NCI-H2196 treated with DMSO at 0.1 percent for 48 hours (cell line): ENCODE data around the gene GOLGA3.
"Not testable (repeated sequence)": the region's sequence is repeated elsewhere in the genome, so short reads cannot be mapped to it uniquely, and the experiment has no call there.

Experiments
- DNase-seq: peaks from one replicate; lab custom pipeline; 2025; ENCODE audit not compliant: unreplicated experiment; lab: John Stamatoyannopoulos, UW

The GOLGA3 gene

GRCh38 chr12:132818562-132818961, 10.1 kb downstream of the GOLGA3 start:
- no peak for DNase-seq

GRCh38 chr12:132814232-132814631, 14.4 kb downstream of the GOLGA3 start:
- no peak for DNase-seq

GRCh38 chr12:132813443-132813842, 15.2 kb downstream of the GOLGA3 start:
- DNase-seq: no peak

- no peak for DNase-seq
Observed at GRCh38 chr12:132812631-132813305, 15.9 kb downstream of the GOLGA3 start.

GRCh38 chr12:132809391-132809790, 19.3 kb downstream of the GOLGA3 start:
- not testable (repeated sequence) for DNase-seq

GRCh38 chr12:132807295-132808092, 21.2 kb downstream of the GOLGA3 start:
- no peak for DNase-seq

GRCh38 chr12:132806857-132807256, 21.8 kb downstream of the GOLGA3 start:
- no peak for DNase-seq

- peak; percentile 32 for DNase-seq
Observed at GRCh38 chr12:132804426-132804861, 24.2 kb downstream of the GOLGA3 start.

- no peak for DNase-seq
Observed at GRCh38 chr12:132803888-132804287, 24.8 kb downstream of the GOLGA3 start.

GRCh38 chr12:132803125-132803524, 25.5 kb downstream of the GOLGA3 start:
- DNase-seq: no peak

GRCh38 chr12:132801741-132802140, 26.9 kb downstream of the GOLGA3 start:
- DNase-seq: no peak

- DNase-seq: no peak
Observed at GRCh38 chr12:132798836-132799235, 29.8 kb downstream of the GOLGA3 start.

- DNase-seq: no peak
Observed at GRCh38 chr12:132797820-132798570, 30.7 kb downstream of the GOLGA3 start.

GRCh38 chr12:132795847-132796246, 32.8 kb downstream of the GOLGA3 start:
- no peak for DNase-seq

GRCh38 chr12:132791940-132792339, 36.7 kb downstream of the GOLGA3 start:
- DNase-seq: not testable (repeated sequence)

GRCh38 chr12:132789099-132789471, 39.6 kb downstream of the GOLGA3 start:
- no peak for DNase-seq

GRCh38 chr12:132788375-132789098, 40.1 kb downstream of the GOLGA3 start:
- DNase-seq: no peak

GRCh38 chr12:132787877-132788276, 40.8 kb downstream of the GOLGA3 start:
- no peak for DNase-seq

GRCh38 chr12:132786192-132786591, 42.5 kb downstream of the GOLGA3 start:
- no peak for DNase-seq

- DNase-seq: no peak
Observed at GRCh38 chr12:132784580-132784979, 44.1 kb downstream of the GOLGA3 start.

GRCh38 chr12:132783917-132784531, 44.6 kb downstream of the GOLGA3 start:
- DNase-seq: no peak
